Activated gamma-delta T cell treated with anti-CD3 and anti-CD28 coated beads, Interleukin-2, amount 50 U/mL, for 16 hours (primary cell): ENCODE measurements around the gene AGPAT2.
"Not testable (repeated sequence)": the region's sequence is repeated elsewhere in the genome, so short reads cannot be mapped to it uniquely, and the experiment has no call there.

Experiments
- DNase-seq: peaks from one replicate; pipeline ENCODE4 v3.0.0-alpha.2; 2020; ENCODE audit warnings: low read depth

The AGPAT2 gene

GRCh38 chr9:136720251-136720897 is 33.1 kb upstream of the AGPAT2 start:
- DNase-seq = no peak

GRCh38 chr9:136719195-136719880 is 32.1 kb upstream of the AGPAT2 start:
- no peak for DNase-seq

GRCh38 chr9:136718345-136719194 is 31.3 kb upstream of the AGPAT2 start:
- DNase-seq = no peak

GRCh38 chr9:136717399-136717798 is 30.1 kb upstream of the AGPAT2 start:
- no peak for DNase-seq

- DNase-seq = no peak
Observed at GRCh38 chr9:136714893-136715274, 27.6 kb upstream of the AGPAT2 start.

GRCh38 chr9:136714096-136714892 is 27.0 kb upstream of the AGPAT2 start:
- no peak for DNase-seq

- DNase-seq = no peak
Observed at GRCh38 chr9:136713550-136713949, 26.3 kb upstream of the AGPAT2 start.

GRCh38 chr9:136712690-136713544 is 25.7 kb upstream of the AGPAT2 start:
- DNase-seq = no peak

- no peak for DNase-seq
Observed at GRCh38 chr9:136711751-136712689, 24.8 kb upstream of the AGPAT2 start, which contains the start of gene DIPK1B. Gene DIPK1B (plus strand): TSS chr9:136712572. CDS start chr9:136712666, 94 bp downstream.

GRCh38 chr9:136711219-136711648 is 24.0 kb upstream of the AGPAT2 start:
- DNase-seq = not testable (repeated sequence)

GRCh38 chr9:136710543-136710942 is 23.3 kb upstream of the AGPAT2 start:
- no peak for DNase-seq

- DNase-seq = no peak
Observed at GRCh38 chr9:136709454-136710109, 22.3 kb upstream of the AGPAT2 start.

GRCh38 chr9:136707849-136708517 is 20.7 kb upstream of the AGPAT2 start:
- DNase-seq = no peak

- DNase-seq = no peak
Observed at GRCh38 chr9:136707011-136707410, 19.8 kb upstream of the AGPAT2 start.

GRCh38 chr9:136705564-136705963 is 18.3 kb upstream of the AGPAT2 start:
- no peak for DNase-seq

GRCh38 chr9:136704741-136705140 is 17.5 kb upstream of the AGPAT2 start:
- not testable (repeated sequence) for DNase-seq

GRCh38 chr9:136703276-136703860 is 16.1 kb upstream of the AGPAT2 start:
- no peak for DNase-seq

- DNase-seq = no peak
Observed at GRCh38 chr9:136701668-136702053, 14.4 kb upstream of the AGPAT2 start.
